DMS 273 (cell line): ENCODE measurements around the gene NOC4L.
A peak's percentile ranks its signal among the peaks of the same experiment; 100 is the strongest.
"Not testable (repeated sequence)": the region's sequence is repeated elsewhere in the genome, so short reads cannot be mapped to it uniquely, and the experiment has no call there.

Source experiments
- DNase-seq: peaks from one replicate; lab custom pipeline; 2025; ENCODE audit not compliant: unreplicated experiment; lab: John Stamatoyannopoulos, UW

Gene NOC4L

GRCh38 chr12:132144115-132144809, at the start of gene NOC4L, which contains the start of gene DDX51:
Gene NOC4L (plus strand): TSS chr12:132144457. CDS start chr12:132144489, 32 bp downstream.
Gene DDX51 (minus strand): TSS chr12:132144319. CDS start chr12:132144296, 23 bp downstream.
- peak; percentile 95 for DNase-seq

- DNase-seq = no peak
These were observed 48.5 kb upstream of the NOC4L start for GRCh38 chr12:132095520-132096409.

- DNase-seq = no peak
These were observed 44.5 kb upstream of the NOC4L start for GRCh38 chr12:132099739-132100138.

- DNase-seq = no peak
These were observed 43.8 kb upstream of the NOC4L start for GRCh38 chr12:132100306-132101065.

GRCh38 chr12:132102297-132102696, 42.0 kb upstream of the NOC4L start:
- no peak for DNase-seq

- not testable (repeated sequence) for DNase-seq
These were observed 41.2 kb upstream of the NOC4L start for GRCh38 chr12:132103072-132103471.

- no peak for DNase-seq
These were observed 40.5 kb upstream of the NOC4L start for GRCh38 chr12:132103542-132104308.

GRCh38 chr12:132105467-132105866, 38.8 kb upstream of the NOC4L start:
- no peak for DNase-seq

GRCh38 chr12:132106921-132107320, 37.3 kb upstream of the NOC4L start:
- DNase-seq = no peak

GRCh38 chr12:132108211-132108832, 35.9 kb upstream of the NOC4L start:
- no peak for DNase-seq

GRCh38 chr12:132109741-132110140, 34.5 kb upstream of the NOC4L start:
- no peak for DNase-seq

- DNase-seq = no peak
These were observed 33.6 kb upstream of the NOC4L start for GRCh38 chr12:132110677-132111076.

GRCh38 chr12:132111654-132112304, 32.5 kb upstream of the NOC4L start:
- DNase-seq = no peak

- DNase-seq = no peak
These were observed 29.6 kb upstream of the NOC4L start for GRCh38 chr12:132114667-132115066.

GRCh38 chr12:132115500-132115899, 28.8 kb upstream of the NOC4L start:
- DNase-seq = no peak

GRCh38 chr12:132116709-132117557, 27.3 kb upstream of the NOC4L start:
- no peak for DNase-seq

- DNase-seq = no peak
These were observed 26.7 kb upstream of the NOC4L start for GRCh38 chr12:132117558-132117875.

- DNase-seq = no peak
These were observed 25.4 kb upstream of the NOC4L start for GRCh38 chr12:132118876-132119275.

- no peak for DNase-seq
These were observed 23.0 kb upstream of the NOC4L start for GRCh38 chr12:132121283-132121682.
